HepG2 (cell line): ENCODE results near the gene SP3.

Experiments
- BHLHE40 ChIP-seq: IDR thresholded peaks from 2 replicates; pipeline ENCODE4 v1.6.1; 2011; ENCODE audit warnings: low read length, improper control_type of control experiment
- ZNF138 ChIP-seq: sonication (generic); formaldehyde crosslinking; IDR thresholded peaks from 2 replicates; pipeline ENCODE4 v1.5.0; 2020; ENCODE audit warnings: mild to moderate bottlenecking, low read depth, missing genetic modification reagents

DNA sequence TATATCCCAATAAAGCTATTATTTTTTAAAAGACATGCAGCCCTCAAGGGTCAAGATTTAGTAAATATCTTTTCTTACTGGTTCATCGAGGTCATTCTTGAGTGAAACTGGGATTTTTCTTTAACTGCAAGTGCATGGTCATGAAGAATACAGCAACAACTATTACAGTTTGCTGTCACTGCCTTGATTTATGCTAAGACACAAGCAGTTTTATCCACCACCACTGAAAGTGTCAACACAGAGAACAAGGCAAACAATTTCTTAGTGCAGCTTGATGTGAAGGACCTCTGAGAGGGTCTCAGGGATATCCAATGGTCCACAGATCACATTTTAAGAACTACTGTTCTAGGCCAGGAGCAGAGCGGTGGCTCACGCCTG, 12.1 kb downstream of the SP3 start:
- TF ChIP-seq ZNF138 (CRISPR knock-in tag) (no peak), BHLHE40 (no peak)
